ENCODE results near the gene CCNL2. TPM values are rescaled to one million over a fixed set of nuclear protein-coding genes. Genes with fewer than 3 reads are reported as not detected.

CCNL2 gene
- total RNA-seq, 1 experiment from 2014 or later: 142 TPM

GRCh38 chr1:1366699-1367066, 32.5 kb downstream of the CCNL2 start:
- Mint-ChIP-seq H3K27ac (no peak overlapping the region), H3K4me3 (no peak overlapping the region), H3K27me3 (ENCODE audit: low read depth) (peaks cover 40% of the 10 kb centered on the region), H3K9me3 (no peaks in the 10 kb centered on the region), H3K4me1 (peaks cover 6% of the 10 kb centered on the region), H3K36me3 (no peaks in the 10 kb centered on the region)
- no peak for DNase-seq (ENCODE audit: low spot score)
- no peak for ATAC-seq
- ChIA-PET POLR2A (no interaction called here), CTCF (no interaction called here)
- TF ChIP-seq, protein P1, sequence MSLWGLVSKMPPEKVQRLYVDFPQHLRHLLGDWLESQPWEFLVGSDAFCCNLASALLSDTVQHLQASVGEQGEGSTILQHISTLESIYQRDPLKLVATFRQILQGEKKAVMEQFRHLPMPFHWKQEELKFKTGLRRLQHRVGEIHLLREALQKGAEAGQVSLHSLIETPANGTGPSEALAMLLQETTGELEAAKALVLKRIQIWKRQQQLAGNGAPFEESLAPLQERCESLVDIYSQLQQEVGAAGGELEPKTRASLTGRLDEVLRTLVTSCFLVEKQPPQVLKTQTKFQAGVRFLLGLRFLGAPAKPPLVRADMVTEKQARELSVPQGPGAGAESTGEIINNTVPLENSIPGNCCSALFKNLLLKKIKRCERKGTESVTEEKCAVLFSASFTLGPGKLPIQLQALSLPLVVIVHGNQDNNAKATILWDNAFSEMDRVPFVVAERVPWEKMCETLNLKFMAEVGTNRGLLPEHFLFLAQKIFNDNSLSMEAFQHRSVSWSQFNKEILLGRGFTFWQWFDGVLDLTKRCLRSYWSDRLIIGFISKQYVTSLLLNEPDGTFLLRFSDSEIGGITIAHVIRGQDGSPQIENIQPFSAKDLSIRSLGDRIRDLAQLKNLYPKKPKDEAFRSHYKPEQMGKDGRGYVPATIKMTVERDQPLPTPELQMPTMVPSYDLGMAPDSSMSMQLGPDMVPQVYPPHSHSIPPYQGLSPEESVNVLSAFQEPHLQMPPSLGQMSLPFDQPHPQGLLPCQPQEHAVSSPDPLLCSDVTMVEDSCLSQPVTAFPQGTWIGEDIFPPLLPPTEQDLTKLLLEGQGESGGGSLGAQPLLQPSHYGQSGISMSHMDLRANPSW (CRISPR knock-in tag; conservative IDR thresholded peaks at IDR 0.05; ENCODE audit: low read depth): no peak
- TF ChIP-seq CBFB (CRISPR knock-in tag; IDR thresholded peaks at IDR 0.05; ENCODE audit: low read depth): no peak
- TF ChIP-seq ATF1 (CRISPR knock-in tag; IDR thresholded peaks at IDR 0.05): no peak
- TF ChIP-seq KAT7 (CRISPR knock-in tag; IDR thresholded peaks at IDR 0.05; ENCODE audit: borderline replicate concordance): no peak
- no peak for TF ChIP-seq TEAD4 (CRISPR knock-in tag; IDR thresholded peaks at IDR 0.05)
- no peak for TF ChIP-seq MAX (CRISPR knock-in tag; IDR thresholded peaks at IDR 0.05)
- TF ChIP-seq CREM (CRISPR knock-in tag; IDR thresholded peaks at IDR 0.05): no peak

- CTCF ChIA-PET: no interaction called here
- ATAC-seq (no peak), DNase-seq (ENCODE audit: low spot score) (no peak)
- no peaks in the 10 kb centered on the region for H3K9me3 Mint-ChIP-seq
- peaks cover 40% of the 10 kb centered on the region for H3K27me3 Mint-ChIP-seq (ENCODE audit: low read depth)
- no peak overlapping the region for H3K4me3 Mint-ChIP-seq
- H3K4me1 Mint-ChIP-seq: peaks cover 6% of the 10 kb centered on the region
- POLR2A ChIA-PET: no interaction called here
- H3K27ac Mint-ChIP-seq: no peak overlapping the region
- no peaks in the 10 kb centered on the region for H3K36me3 Mint-ChIP-seq
- TF ChIP-seq ZBTB21 (CRISPR knock-in tag; IDR thresholded peaks at IDR 0.05; ENCODE audit: borderline replicate concordance): no peak
- no peak for TF ChIP-seq NR3C1 (CRISPR knock-in tag; conservative IDR thresholded peaks at IDR 0.05; ENCODE audit: low read depth)
- no peak for TF ChIP-seq PRDM15 (CRISPR knock-in tag; IDR thresholded peaks at IDR 0.05)
- TF ChIP-seq, protein P2, sequence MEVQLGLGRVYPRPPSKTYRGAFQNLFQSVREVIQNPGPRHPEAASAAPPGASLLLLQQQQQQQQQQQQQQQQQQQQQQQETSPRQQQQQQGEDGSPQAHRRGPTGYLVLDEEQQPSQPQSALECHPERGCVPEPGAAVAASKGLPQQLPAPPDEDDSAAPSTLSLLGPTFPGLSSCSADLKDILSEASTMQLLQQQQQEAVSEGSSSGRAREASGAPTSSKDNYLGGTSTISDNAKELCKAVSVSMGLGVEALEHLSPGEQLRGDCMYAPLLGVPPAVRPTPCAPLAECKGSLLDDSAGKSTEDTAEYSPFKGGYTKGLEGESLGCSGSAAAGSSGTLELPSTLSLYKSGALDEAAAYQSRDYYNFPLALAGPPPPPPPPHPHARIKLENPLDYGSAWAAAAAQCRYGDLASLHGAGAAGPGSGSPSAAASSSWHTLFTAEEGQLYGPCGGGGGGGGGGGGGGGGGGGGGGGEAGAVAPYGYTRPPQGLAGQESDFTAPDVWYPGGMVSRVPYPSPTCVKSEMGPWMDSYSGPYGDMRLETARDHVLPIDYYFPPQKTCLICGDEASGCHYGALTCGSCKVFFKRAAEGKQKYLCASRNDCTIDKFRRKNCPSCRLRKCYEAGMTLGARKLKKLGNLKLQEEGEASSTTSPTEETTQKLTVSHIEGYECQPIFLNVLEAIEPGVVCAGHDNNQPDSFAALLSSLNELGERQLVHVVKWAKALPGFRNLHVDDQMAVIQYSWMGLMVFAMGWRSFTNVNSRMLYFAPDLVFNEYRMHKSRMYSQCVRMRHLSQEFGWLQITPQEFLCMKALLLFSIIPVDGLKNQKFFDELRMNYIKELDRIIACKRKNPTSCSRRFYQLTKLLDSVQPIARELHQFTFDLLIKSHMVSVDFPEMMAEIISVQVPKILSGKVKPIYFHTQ (CRISPR knock-in tag; IDR thresholded peaks at IDR 0.05): no peak
- TF ChIP-seq ZNF512 (CRISPR knock-in tag; IDR thresholded peaks at IDR 0.05; ENCODE audit: borderline replicate concordance): no peak
- no peak for TF ChIP-seq ZNF121 (CRISPR knock-in tag; IDR thresholded peaks at IDR 0.05)
- TF ChIP-seq MLX (CRISPR knock-in tag; IDR thresholded peaks at IDR 0.05): no peak
- TF ChIP-seq, protein P3, sequence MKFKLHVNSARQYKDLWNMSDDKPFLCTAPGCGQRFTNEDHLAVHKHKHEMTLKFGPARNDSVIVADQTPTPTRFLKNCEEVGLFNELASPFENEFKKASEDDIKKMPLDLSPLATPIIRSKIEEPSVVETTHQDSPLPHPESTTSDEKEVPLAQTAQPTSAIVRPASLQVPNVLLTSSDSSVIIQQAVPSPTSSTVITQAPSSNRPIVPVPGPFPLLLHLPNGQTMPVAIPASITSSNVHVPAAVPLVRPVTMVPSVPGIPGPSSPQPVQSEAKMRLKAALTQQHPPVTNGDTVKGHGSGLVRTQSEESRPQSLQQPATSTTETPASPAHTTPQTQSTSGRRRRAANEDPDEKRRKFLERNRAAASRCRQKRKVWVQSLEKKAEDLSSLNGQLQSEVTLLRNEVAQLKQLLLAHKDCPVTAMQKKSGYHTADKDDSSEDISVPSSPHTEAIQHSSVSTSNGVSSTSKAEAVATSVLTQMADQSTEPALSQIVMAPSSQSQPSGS (CRISPR knock-in tag; IDR thresholded peaks at IDR 0.05; ENCODE audit: borderline replicate concordance, low read depth): no peak
- TF ChIP-seq USF2 (CRISPR knock-in tag; IDR thresholded peaks at IDR 0.05): no peak
- TF ChIP-seq ZNF263 (CRISPR knock-in tag; IDR thresholded peaks at IDR 0.05; ENCODE audit: low read depth): no peak
- no peak for TF ChIP-seq TP53 (CRISPR knock-in tag; IDR thresholded peaks at IDR 0.05)
Measured at GRCh38 chr1:1365875-1366698, 33.0 kb downstream of the CCNL2 start.

Measured in WTC11 (cell line).